ENCODE measurements around the gene ANKRD18B.
"Not testable (repeated sequence)": the region's sequence is repeated elsewhere in the genome, so short reads cannot be mapped to it uniquely, and the experiment has no call there.

GRCh38 chr9:33604249-33604648, 80.2 kb downstream of the ANKRD18B start:
- not testable (repeated sequence) for TF ChIP-seq ELF1 (tag; IDR thresholded peaks at IDR 0.05); RNF2 (IDR thresholded peaks at IDR 0.05); MAX (CRISPR knock-in tag; IDR thresholded peaks at IDR 0.05); SRF (CRISPR knock-in tag; IDR thresholded peaks at IDR 0.05); HMG20A (CRISPR knock-in tag; conservative IDR thresholded peaks at IDR 0.05); ARNT (IDR thresholded peaks at IDR 0.05); ZNF407 (IDR thresholded peaks at IDR 0.05; ENCODE audit: low read depth); ZNF24 (IDR thresholded peaks at IDR 0.05)
- TF ChIP-seq, protein P1, sequence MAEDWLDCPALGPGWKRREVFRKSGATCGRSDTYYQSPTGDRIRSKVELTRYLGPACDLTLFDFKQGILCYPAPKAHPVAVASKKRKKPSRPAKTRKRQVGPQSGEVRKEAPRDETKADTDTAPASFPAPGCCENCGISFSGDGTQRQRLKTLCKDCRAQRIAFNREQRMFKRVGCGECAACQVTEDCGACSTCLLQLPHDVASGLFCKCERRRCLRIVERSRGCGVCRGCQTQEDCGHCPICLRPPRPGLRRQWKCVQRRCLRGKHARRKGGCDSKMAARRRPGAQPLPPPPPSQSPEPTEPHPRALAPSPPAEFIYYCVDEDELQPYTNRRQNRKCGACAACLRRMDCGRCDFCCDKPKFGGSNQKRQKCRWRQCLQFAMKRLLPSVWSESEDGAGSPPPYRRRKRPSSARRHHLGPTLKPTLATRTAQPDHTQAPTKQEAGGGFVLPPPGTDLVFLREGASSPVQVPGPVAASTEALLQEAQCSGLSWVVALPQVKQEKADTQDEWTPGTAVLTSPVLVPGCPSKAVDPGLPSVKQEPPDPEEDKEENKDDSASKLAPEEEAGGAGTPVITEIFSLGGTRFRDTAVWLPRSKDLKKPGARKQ (CRISPR knock-in tag; IDR thresholded peaks at IDR 0.05) = not testable (repeated sequence)
- TF ChIP-seq CTCF (IDR thresholded peaks at IDR 0.05 in 2 of 3, conservative IDR thresholded peaks at IDR 0.05 in 1 of 3; ENCODE audit: insufficient read depth in 2 of 3, low read depth in 1 of 3, low read length in 3 of 3) = 0 out of 6 replicates have a peak, but pooled peaks of 2 of the 3 experiments have one; percentile 21 to 27
